A673 (cell line): ENCODE measurements around the gene ITGB4.

Experiments used
- CTCF ChIP-seq: fragments of 300-800, 200-600 bp; sonication (generic); conservative IDR thresholded peaks from 2 replicates; pipeline ENCODE4 v1.5.1; 2017; ENCODE audit warnings: low read depth, mild to moderate bottlenecking, antibody characterized with exemption, low read length, moderate library complexity, mixed read lengths
- EZH2 ChIP-seq: fragments of 200-600 bp; sonication (generic); IDR thresholded peaks from 2 replicates; pipeline ENCODE4 v1.6.1; 2017; ENCODE audit warnings: borderline replicate concordance, low read depth, mild to moderate bottlenecking, mixed read lengths, antibody characterized with exemption, low read length; ENCODE audit not compliant: poor library complexity, severe bottlenecking

GRCh38 chr17:75695830-75696271, 25.4 kb upstream of the ITGB4 start:
- no peak for TF ChIP-seq CTCF
- no peak for TF ChIP-seq EZH2
